ENCODE measurements around the gene UNC13D.

The UNC13D gene

GRCh38 chr17:75816693-75817092 is 27.5 kb downstream of the UNC13D start:
- H2AFZ ChIP-seq (ENCODE audit: low read length), result no peak overlapping the region
- DNase-seq, result no peak
- no peaks in the 10 kb centered on the region for H3K27me3 ChIP-seq (replicated peaks; ENCODE audit: insufficient read depth, low read length)
- no peaks in the 10 kb centered on the region; the same call in 1 of the 2 replicates for H3F3A ChIP-seq (ENCODE audit: insufficient read depth, low read length)
- H3K9me2 ChIP-seq (replicated peaks; ENCODE audit: insufficient read depth, low read length), result no peaks in the 10 kb centered on the region
- H4K20me1 ChIP-seq (ENCODE audit: insufficient read depth, low read length), result no peaks in the 10 kb centered on the region
- H3K36me3 ChIP-seq (replicated peaks; ENCODE audit: insufficient read depth, low read length), result no peaks in the 10 kb centered on the region
- H3K79me2 ChIP-seq (ENCODE audit: low read length), result no peaks in the 10 kb centered on the region
- no peak overlapping the region for H3K9ac ChIP-seq (ENCODE audit: low read length)
- peaks cover under 1% of the 10 kb centered on the region; the same call in 1 of the 2 replicates for H3K4me1 ChIP-seq (ENCODE audit: low read length)
- no peak overlapping the region for H3K4me2 ChIP-seq (ENCODE audit: low read depth, low read length)
- H3K9me3 ChIP-seq (replicated peaks; ENCODE audit: insufficient read depth, low read length), result no peaks in the 10 kb centered on the region
- H3K4me3 ChIP-seq (ENCODE audit: low read length), result no peak overlapping the region
- no peak overlapping the region for H3K27ac ChIP-seq (ENCODE audit: low read length)
- no peak for TF ChIP-seq EZH2phosphoT487 (IDR thresholded peaks at IDR 0.05; ENCODE audit: low read length)
- TF ChIP-seq EZH2 (optimal IDR thresholded peaks at IDR 0.05; ENCODE audit: low read depth, low read length), result no peak
- TF ChIP-seq, protein P1, sequence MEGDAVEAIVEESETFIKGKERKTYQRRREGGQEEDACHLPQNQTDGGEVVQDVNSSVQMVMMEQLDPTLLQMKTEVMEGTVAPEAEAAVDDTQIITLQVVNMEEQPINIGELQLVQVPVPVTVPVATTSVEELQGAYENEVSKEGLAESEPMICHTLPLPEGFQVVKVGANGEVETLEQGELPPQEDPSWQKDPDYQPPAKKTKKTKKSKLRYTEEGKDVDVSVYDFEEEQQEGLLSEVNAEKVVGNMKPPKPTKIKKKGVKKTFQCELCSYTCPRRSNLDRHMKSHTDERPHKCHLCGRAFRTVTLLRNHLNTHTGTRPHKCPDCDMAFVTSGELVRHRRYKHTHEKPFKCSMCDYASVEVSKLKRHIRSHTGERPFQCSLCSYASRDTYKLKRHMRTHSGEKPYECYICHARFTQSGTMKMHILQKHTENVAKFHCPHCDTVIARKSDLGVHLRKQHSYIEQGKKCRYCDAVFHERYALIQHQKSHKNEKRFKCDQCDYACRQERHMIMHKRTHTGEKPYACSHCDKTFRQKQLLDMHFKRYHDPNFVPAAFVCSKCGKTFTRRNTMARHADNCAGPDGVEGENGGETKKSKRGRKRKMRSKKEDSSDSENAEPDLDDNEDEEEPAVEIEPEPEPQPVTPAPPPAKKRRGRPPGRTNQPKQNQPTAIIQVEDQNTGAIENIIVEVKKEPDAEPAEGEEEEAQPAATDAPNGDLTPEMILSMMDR (IDR thresholded peaks at IDR 0.05; ENCODE audit: low read length), result no peak

- Histone ChIP-seq H3K79me2 (ENCODE audit: low read length) (no peaks in the 10 kb centered on the region), H3K36me3 (replicated peaks; ENCODE audit: insufficient read depth, low read length) (no peaks in the 10 kb centered on the region; the same call in 1 of the 2 replicates), H3K4me3 (ENCODE audit: low read length) (no peak overlapping the region), H3K9me3 (replicated peaks; ENCODE audit: insufficient read depth, low read length) (no peaks in the 10 kb centered on the region), H3K9ac (ENCODE audit: low read length) (no peak overlapping the region), H3K27ac (ENCODE audit: low read length) (no peak overlapping the region), H3K9me2 (replicated peaks; ENCODE audit: insufficient read depth, low read length) (no peaks in the 10 kb centered on the region), H3K27me3 (replicated peaks; ENCODE audit: insufficient read depth, low read length) (no peaks in the 10 kb centered on the region), H3K4me1 (ENCODE audit: low read length) (no peaks in the 10 kb centered on the region), H3K4me2 (ENCODE audit: low read depth, low read length) (no peak overlapping the region), H3F3A (ENCODE audit: insufficient read depth, low read length) (no peaks in the 10 kb centered on the region), H4K20me1 (ENCODE audit: insufficient read depth, low read length) (no peaks in the 10 kb centered on the region), H2AFZ (ENCODE audit: low read length) (no peak overlapping the region)
- no peak for DNase-seq
- TF ChIP-seq, protein P1 (IDR thresholded peaks at IDR 0.05; ENCODE audit: low read length), result no peak
- TF ChIP-seq EZH2 (optimal IDR thresholded peaks at IDR 0.05; ENCODE audit: low read depth, low read length) (no peak), EZH2phosphoT487 (IDR thresholded peaks at IDR 0.05; ENCODE audit: low read length) (no peak)
Measured at GRCh38 chr17:75815399-75815798, 28.8 kb downstream of the UNC13D start.

GRCh38 chr17:75814900-75815373 is 29.3 kb downstream of the UNC13D start:
- H3K79me2 ChIP-seq (ENCODE audit: low read length), result no peaks in the 10 kb centered on the region
- no peaks in the 10 kb centered on the region for H4K20me1 ChIP-seq (ENCODE audit: insufficient read depth, low read length)
- H3K9me3 ChIP-seq (replicated peaks; ENCODE audit: insufficient read depth, low read length), result no peaks in the 10 kb centered on the region
- H3K9ac ChIP-seq (ENCODE audit: low read length), result no peak overlapping the region
- H3K4me2 ChIP-seq (ENCODE audit: low read depth, low read length), result no peak overlapping the region
- DNase-seq, result no peak
- TF ChIP-seq, protein P1 (IDR thresholded peaks at IDR 0.05; ENCODE audit: low read length), result no peak
- no peak for TF ChIP-seq EZH2 (optimal IDR thresholded peaks at IDR 0.05; ENCODE audit: low read depth, low read length)
- TF ChIP-seq EZH2phosphoT487 (IDR thresholded peaks at IDR 0.05; ENCODE audit: low read length), result no peak
- no peaks in the 10 kb centered on the region for H3K27me3 ChIP-seq (replicated peaks; ENCODE audit: insufficient read depth, low read length)
- H3K36me3 ChIP-seq (replicated peaks; ENCODE audit: insufficient read depth, low read length), result peaks cover 2% of the 10 kb centered on the region; the same call in 1 of the 2 replicates
- H3K27ac ChIP-seq (ENCODE audit: low read length), result no peak overlapping the region
- H3K4me3 ChIP-seq (ENCODE audit: low read length), result no peak overlapping the region
- H3F3A ChIP-seq (ENCODE audit: insufficient read depth, low read length), result no peaks in the 10 kb centered on the region
- H3K4me1 ChIP-seq (ENCODE audit: low read length), result no peaks in the 10 kb centered on the region
- H2AFZ ChIP-seq (ENCODE audit: low read length), result no peak overlapping the region
- H3K9me2 ChIP-seq (replicated peaks; ENCODE audit: insufficient read depth, low read length), result no peaks in the 10 kb centered on the region

Data from MM.1S (cell line).